ENCODE results near the gene TRMT1. TPM values are rescaled to one million over a fixed set of nuclear protein-coding genes. Genes with fewer than 3 reads are reported as not detected.

The TRMT1 gene
- total RNA-seq, 1 donor from 2014 or later: 28.0 TPM

DNA sequence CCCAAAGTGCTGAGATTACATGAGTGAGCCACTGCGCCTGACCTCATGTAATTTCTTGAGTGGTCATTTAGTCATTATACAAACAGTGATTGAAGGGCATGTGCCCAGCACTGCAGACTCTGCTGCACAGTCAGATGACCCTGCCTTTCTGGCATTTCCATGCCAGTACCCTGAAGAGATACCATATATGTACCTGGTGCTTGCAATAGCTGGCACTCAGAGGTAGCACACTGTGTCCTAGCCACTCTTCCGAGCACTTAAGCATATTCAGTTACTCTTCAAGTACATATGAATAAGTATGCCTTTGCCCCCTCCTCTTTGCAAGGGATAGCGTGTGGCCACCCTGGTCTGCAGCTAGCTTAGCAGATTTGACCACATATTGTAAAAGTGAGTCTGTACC lies 18.1 kb upstream of the TRMT1 start:
- Histone ChIP-seq H3K36me3 (peaks cover 0 to 41% of the 10 kb centered on the region in 2 donors), H3K4me1 (no peaks in the 10 kb centered on the region), H3K9me3 (no peaks in the 10 kb centered on the region), H3K27ac (no peak overlapping the region), H3K27me3 (no peaks in the 10 kb centered on the region), H3K4me3 (no peak overlapping the region)
- no peak for DNase-seq (ENCODE audit: extremely low spot score in 2 of 2)
- intact Hi-C loops (cut with DNase I): no loop called here
- TF ChIP-seq POLR2AphosphoS5 (IDR thresholded peaks at IDR 0.05; ENCODE audit: insufficient read depth in 1 of 2, low read depth in 1 of 2) (no peak), POLR2A (IDR thresholded peaks at IDR 0.05) (no peak)
- TF ChIP-seq, protein P1, sequence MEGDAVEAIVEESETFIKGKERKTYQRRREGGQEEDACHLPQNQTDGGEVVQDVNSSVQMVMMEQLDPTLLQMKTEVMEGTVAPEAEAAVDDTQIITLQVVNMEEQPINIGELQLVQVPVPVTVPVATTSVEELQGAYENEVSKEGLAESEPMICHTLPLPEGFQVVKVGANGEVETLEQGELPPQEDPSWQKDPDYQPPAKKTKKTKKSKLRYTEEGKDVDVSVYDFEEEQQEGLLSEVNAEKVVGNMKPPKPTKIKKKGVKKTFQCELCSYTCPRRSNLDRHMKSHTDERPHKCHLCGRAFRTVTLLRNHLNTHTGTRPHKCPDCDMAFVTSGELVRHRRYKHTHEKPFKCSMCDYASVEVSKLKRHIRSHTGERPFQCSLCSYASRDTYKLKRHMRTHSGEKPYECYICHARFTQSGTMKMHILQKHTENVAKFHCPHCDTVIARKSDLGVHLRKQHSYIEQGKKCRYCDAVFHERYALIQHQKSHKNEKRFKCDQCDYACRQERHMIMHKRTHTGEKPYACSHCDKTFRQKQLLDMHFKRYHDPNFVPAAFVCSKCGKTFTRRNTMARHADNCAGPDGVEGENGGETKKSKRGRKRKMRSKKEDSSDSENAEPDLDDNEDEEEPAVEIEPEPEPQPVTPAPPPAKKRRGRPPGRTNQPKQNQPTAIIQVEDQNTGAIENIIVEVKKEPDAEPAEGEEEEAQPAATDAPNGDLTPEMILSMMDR (IDR thresholded peaks at IDR 0.05): no peak

DNA sequence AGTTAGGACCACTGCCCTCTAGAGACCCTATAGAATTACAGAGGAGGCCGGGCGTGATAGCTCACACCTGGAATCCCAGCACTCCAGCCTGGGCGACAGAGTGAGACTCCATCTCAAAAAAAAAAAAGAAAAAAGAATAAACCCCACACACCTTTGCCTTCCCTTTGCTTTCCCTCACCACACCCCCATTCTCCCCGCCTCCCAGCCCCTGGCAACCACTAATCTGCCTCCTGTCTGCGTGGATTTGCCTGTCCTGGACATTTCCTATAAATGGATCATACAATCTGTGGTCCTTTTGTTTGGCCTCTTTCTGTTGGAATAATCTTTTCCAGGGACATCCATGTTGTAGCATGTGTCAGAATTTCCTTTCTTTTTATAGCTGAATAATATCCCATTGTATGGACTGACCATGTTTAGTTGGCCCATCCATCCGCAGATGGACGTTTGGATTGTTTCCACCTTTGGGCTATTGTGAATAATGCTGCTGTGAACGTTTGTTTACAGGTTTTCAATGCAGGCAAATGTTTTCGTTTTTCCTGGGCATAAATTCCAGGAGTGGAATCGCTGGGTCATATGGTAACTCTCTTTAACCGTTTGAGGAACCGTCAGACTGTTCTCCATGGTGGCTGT lies 16.8 kb upstream of the TRMT1 start:
- Histone ChIP-seq H3K4me3 (no peak overlapping the region), H3K4me1 (no peaks in the 10 kb centered on the region), H3K9me3 (no peaks in the 10 kb centered on the region), H3K27ac (no peak overlapping the region), H3K36me3 (peaks cover 0 to 32% of the 10 kb centered on the region in 2 donors), H3K27me3 (no peaks in the 10 kb centered on the region)
- TF ChIP-seq POLR2A (IDR thresholded peaks at IDR 0.05) (no peak), POLR2AphosphoS5 (IDR thresholded peaks at IDR 0.05; ENCODE audit: insufficient read depth in 1 of 2, low read depth in 1 of 2) (no peak)
- TF ChIP-seq, protein P1 (IDR thresholded peaks at IDR 0.05): no peak
- DNase-seq (ENCODE audit: extremely low spot score in 2 of 2): no peak
- intact Hi-C loops (cut with DNase I): no loop called here

DNA sequence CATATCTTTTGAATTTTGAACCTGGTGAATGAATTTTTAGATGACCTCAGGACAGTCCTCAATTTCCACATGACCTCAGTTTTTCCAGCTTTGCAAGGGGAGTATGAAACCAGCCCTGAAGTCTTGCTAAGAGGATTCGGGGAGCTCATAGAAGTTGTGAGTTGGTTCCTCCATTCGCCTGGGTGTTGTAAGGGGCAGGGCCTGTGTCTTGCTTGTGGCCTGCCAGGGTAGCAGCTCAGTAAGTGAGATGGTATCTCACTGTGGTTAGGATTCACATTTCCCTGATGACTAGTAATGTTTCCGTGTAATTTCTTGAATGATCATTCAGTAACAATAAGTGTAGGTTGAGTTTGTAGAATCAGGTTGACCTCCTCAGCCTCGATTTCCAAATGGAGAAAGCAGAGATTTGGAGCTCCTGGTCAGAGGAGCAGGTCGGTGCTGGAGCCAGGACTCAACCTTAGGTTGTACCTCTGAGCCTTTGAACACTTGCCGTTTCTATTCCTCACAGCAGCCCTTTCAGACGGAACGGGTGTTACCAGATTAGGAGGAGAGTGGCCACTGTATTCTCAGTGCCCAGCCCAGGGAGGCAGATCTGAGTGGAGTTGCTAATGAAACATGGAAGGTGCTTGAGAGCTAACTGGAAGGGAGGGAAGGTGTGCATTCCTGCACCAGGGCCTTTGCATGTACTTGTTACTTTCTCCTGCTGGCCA lies 16.1 kb upstream of the TRMT1 start:
- intact Hi-C loops (cut with DNase I): no loop called here
- no peaks in the 10 kb centered on the region for H3K4me1 ChIP-seq
- no peak overlapping the region for H3K27ac ChIP-seq
- H3K36me3 ChIP-seq: peaks cover 0 to 25% of the 10 kb centered on the region in 2 donors
- DNase-seq (ENCODE audit: extremely low spot score in 2 of 2): no peak
- no peaks in the 10 kb centered on the region for H3K9me3 ChIP-seq
- H3K27me3 ChIP-seq: no peaks in the 10 kb centered on the region
- TF ChIP-seq, protein P1 (IDR thresholded peaks at IDR 0.05): no peak
- no peak overlapping the region for H3K4me3 ChIP-seq

GRCh38 chr19:13130886-13131490 lies 14.4 kb upstream of the TRMT1 start:
- no peak for DNase-seq (ENCODE audit: extremely low spot score in 2 of 2)
- no peaks in the 10 kb centered on the region for H3K4me1 ChIP-seq
- H3K27me3 ChIP-seq: no peaks in the 10 kb centered on the region
- H3K4me3 ChIP-seq: no peak overlapping the region
- TF ChIP-seq, protein P1 (IDR thresholded peaks at IDR 0.05): no peak
- TF ChIP-seq POLR2A (IDR thresholded peaks at IDR 0.05): no peak
- TF ChIP-seq POLR2AphosphoS5 (IDR thresholded peaks at IDR 0.05; ENCODE audit: insufficient read depth in 1 of 2, low read depth in 1 of 2): no peak
- intact Hi-C loops (cut with DNase I): no loop called here
- H3K9me3 ChIP-seq: no peaks in the 10 kb centered on the region
- H3K27ac ChIP-seq: no peak overlapping the region
- H3K36me3 ChIP-seq: peaks cover 0 to 9% of the 10 kb centered on the region in 2 donors

- intact Hi-C loops (cut with DNase I): no loop called here
- no peak for DNase-seq (ENCODE audit: extremely low spot score in 2 of 2)
- no peaks in the 10 kb centered on the region for H3K27me3 ChIP-seq
Observed at GRCh38 chr19:13129384-13129783, 12.8 kb upstream of the TRMT1 start.

More at GRCh38 chr19:13129384-13129783, 12.8 kb upstream of the TRMT1 start:
- H3K36me3 ChIP-seq: no peaks in the 10 kb centered on the region
- no peak overlapping the region for H3K4me3 ChIP-seq
- H3K4me1 ChIP-seq: no peaks in the 10 kb centered on the region
- no peak overlapping the region for H3K27ac ChIP-seq
- no peaks in the 10 kb centered on the region for H3K9me3 ChIP-seq
- TF ChIP-seq, protein P1 (IDR thresholded peaks at IDR 0.05): no peak
- TF ChIP-seq POLR2A (IDR thresholded peaks at IDR 0.05): no peak
- TF ChIP-seq POLR2AphosphoS5 (IDR thresholded peaks at IDR 0.05; ENCODE audit: insufficient read depth in 1 of 2, low read depth in 1 of 2): no peak
